Measurements from ENCODE around the gene MMD. TPM values are rescaled to one million over a fixed set of nuclear protein-coding genes. Genes with fewer than 3 reads are reported as not detected.
"Not testable (repeated sequence)": the region's sequence is repeated elsewhere in the genome, so short reads cannot be mapped to it uniquely, and the experiment has no call there.

The MMD gene
- total RNA-seq, 1 experiment from 2014 or later = 13.6 TPM

- DNase-seq (ENCODE audit: low read depth) = no peak
Measured at GRCh38 chr17:55395803-55396505, 25.7 kb downstream of the MMD start.

DNA sequence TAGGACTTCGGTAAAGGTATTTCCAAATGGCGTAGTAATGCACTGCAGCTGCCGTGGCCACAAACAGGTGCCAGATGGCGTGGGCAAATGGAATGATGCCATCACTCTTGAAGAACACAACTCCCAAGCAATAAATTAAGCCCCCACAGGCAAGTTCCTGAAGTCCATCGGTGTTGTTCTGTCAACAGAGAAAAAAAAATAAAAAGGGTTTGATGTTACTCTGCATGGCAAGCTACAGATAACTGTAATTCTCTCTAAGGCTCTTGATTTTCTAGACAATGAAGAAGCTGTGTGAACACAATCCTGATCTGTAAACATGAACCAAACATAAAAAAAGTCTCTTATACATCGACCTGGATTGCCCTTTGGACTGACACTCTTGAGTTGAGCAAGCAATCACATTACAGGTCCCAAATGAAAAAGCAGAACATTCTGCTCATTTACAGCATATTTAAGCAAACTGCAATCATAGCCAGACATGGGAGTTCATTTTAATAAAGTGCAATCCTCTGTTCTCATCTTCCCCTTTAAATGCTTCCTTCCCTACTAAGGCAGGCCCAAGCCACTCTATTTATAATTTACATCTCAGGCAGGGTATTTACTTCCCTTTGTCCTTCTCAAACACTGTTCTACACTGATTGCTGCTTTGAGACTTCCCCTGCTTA is 27.1 kb downstream of the MMD start:
- DNase-seq (ENCODE audit: low read depth) = no peak

GRCh38 chr17:55391764-55392467 is 29.7 kb downstream of the MMD start:
- DNase-seq (ENCODE audit: low read depth) = no peak

DNA sequence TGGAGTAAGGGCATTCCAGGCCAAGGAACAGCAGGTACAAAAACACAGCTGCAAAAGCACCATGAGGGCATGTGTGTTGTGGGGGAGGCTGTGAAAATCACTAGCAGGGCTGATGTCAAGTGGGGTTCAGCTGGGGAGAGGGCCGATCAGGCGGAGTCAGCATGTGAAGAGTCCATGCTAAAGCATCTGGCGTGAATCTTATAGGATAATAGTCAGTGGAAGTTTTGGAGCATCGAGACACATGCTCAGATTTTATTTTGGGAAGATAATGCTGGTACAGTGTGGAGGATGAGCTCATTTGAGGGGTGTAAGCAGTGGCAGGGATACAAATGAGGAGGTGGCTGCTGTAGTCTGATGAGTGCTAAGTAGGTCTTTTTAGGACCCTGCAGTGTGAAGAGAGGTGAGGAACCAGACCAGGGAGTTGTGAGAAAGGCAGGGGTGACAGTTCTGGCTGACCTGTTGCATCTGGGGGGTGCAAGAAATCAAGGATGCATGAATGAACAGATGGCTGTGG is 30.3 kb downstream of the MMD start:
- DNase-seq (ENCODE audit: low read depth) = no peak

GRCh38 chr17:55390364-55390977 is 31.2 kb downstream of the MMD start:
- no peak for DNase-seq (ENCODE audit: low read depth)

- DNase-seq (ENCODE audit: low read depth) = not testable (repeated sequence)
Measured at GRCh38 chr17:55389715-55390114, 31.9 kb downstream of the MMD start.

DNA sequence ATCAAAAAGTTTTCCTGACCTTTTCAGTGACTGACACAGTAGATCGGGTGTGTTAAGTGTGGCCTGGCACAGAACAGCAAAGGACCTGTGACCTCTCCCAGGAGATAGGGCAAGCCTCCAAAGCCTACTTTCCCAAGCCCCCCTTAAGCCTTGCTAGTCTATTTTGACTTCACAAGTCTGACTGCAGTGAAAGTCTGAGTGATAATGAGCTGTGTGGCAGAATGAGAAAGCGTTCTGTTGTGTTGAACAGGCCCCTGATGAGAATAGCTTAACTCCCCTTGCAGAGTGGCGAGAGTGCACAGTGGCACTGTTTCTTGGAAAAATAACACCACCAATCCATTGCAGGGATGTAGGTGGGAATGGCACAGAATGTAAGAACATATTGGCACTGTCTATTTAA is 32.8 kb downstream of the MMD start:
- no peak for DNase-seq (ENCODE audit: low read depth)

- no peak for DNase-seq (ENCODE audit: low read depth)
Measured at GRCh38 chr17:55386796-55387332, 34.8 kb downstream of the MMD start.

- no peak for DNase-seq (ENCODE audit: low read depth)
Measured at GRCh38 chr17:55384643-55385232, 36.9 kb downstream of the MMD start.

- no peak for DNase-seq (ENCODE audit: low read depth)
Measured at GRCh38 chr17:55383771-55384642, 37.6 kb downstream of the MMD start.

GRCh38 chr17:55381017-55381770 is 40.4 kb downstream of the MMD start:
- no peak for DNase-seq (ENCODE audit: low read depth)

DNA sequence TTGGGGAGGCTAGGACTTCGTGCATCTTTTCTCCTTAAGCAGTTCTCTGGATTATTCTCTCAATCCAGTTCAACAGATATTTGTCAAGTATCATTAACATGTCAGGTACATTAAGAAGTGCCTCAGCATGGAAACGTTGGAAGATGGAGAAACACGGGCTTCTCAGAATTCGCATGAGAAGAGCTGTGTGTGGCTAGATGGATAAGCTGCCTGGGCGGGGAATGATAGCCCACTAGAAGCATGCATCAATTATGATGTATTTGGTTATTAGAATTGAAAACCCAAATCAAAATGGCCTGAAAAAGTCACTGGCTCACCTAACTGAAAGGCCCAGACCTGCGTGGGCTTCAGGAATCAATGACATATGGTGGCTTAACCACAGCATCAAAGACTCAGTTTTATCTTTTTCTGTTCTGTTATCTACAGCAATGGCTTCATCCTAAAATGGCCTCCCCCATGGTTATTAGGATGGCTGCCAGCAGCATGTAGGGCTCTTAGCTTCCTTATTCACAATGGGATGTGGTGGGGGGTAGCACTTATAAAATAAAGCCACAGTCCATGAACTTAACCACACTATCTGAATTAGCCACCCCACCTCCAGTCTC is 43.9 kb downstream of the MMD start:
- DNase-seq (ENCODE audit: low read depth) = no peak

- DNase-seq (ENCODE audit: low read depth) = no peak
Measured at GRCh38 chr17:55368706-55369105, 52.9 kb downstream of the MMD start.

- DNase-seq (ENCODE audit: low read depth) = no peak
Measured at GRCh38 chr17:55366020-55366481, 55.6 kb downstream of the MMD start.

- DNase-seq (ENCODE audit: low read depth) = no peak
Measured at GRCh38 chr17:55363033-55363432, 58.6 kb downstream of the MMD start.

- DNase-seq (ENCODE audit: low read depth) = no peak
Measured at GRCh38 chr17:55360971-55361370, 60.7 kb downstream of the MMD start.

GRCh38 chr17:55356434-55357328 is 65.0 kb downstream of the MMD start:
- DNase-seq (ENCODE audit: low read depth) = peak; percentile 63

DNA sequence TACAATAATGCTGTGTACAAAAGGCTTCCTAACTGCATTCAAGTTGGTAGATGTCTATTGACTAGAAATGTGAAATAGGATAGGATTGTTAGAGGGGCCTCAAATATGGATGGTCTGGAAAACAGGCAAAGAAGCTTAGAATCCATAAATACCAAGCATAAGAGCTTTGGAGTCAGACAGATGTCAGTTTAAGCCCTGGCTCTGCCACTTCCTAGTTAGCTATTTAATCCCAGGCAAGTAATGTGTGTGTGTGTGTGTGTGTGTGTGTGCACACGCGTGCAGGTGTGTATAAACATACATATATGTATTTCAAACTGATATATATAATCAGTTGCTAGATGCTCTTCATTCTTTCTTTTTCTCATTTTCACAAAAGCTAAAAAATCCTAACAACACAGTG is 66.7 kb downstream of the MMD start:
- DNase-seq (ENCODE audit: low read depth) = no peak
